Measurements from ENCODE around the gene CELA3B. TPM values are rescaled to one million over a fixed set of nuclear protein-coding genes. Genes with fewer than 3 reads are reported as not detected.

The CELA3B gene
- total RNA-seq, 3 donors from 2014 or later (not counting 1 experiment from before 2014, with no cell fraction given) = not detected

GRCh38 chr1:21944733-21945073 is 32.1 kb upstream of the CELA3B start:
- no peak overlapping the region for H3K27ac Mint-ChIP-seq
- H3K9me3 ChIP-seq (ENCODE audit: control insufficient read depth, insufficient read depth, low read length) = no peaks in the 10 kb centered on the region
- WGBS (ENCODE audit: insufficient coverage) = 50% methylated on average over 3 of the region's 3 CpGs
- intact Hi-C loops (cut with micrococcal nuclease) = loop anchor here (10.0 kb wide), 1 partner anchor 60 kb away; no protein-coding TSS in a partner anchor
- H3K4me3 ChIP-seq (ENCODE audit: low read length) = no peak overlapping the region
- no peak for ATAC-seq
- DNase-seq = no peak
- H3K9me3 Mint-ChIP-seq = no peaks in the 10 kb centered on the region
- no peaks in the 10 kb centered on the region for H3K4me1 Mint-ChIP-seq
- no peak overlapping the region for H3K4me3 Mint-ChIP-seq
- TF ChIP-seq CTCF (IDR thresholded peaks at IDR 0.05) = no peak
- no peaks in the 10 kb centered on the region for H3K36me3 ChIP-seq (ENCODE audit: control insufficient read depth, insufficient read depth, low read length)
- H3K4me1 ChIP-seq (ENCODE audit: control insufficient read depth, insufficient read depth, low read length) = no peaks in the 10 kb centered on the region
- no peak overlapping the region for H3K27ac ChIP-seq (ENCODE audit: low read length)
- H3K27me3 ChIP-seq (ENCODE audit: control insufficient read depth, insufficient read depth, low read length) = no peaks in the 10 kb centered on the region
- peaks cover 0 to 3% of the 10 kb centered on the region in 2 donors for H3K27me3 Mint-ChIP-seq (ENCODE audit: low read depth in 2 of 2)
- H3K36me3 Mint-ChIP-seq = no peaks in the 10 kb centered on the region

DNA sequence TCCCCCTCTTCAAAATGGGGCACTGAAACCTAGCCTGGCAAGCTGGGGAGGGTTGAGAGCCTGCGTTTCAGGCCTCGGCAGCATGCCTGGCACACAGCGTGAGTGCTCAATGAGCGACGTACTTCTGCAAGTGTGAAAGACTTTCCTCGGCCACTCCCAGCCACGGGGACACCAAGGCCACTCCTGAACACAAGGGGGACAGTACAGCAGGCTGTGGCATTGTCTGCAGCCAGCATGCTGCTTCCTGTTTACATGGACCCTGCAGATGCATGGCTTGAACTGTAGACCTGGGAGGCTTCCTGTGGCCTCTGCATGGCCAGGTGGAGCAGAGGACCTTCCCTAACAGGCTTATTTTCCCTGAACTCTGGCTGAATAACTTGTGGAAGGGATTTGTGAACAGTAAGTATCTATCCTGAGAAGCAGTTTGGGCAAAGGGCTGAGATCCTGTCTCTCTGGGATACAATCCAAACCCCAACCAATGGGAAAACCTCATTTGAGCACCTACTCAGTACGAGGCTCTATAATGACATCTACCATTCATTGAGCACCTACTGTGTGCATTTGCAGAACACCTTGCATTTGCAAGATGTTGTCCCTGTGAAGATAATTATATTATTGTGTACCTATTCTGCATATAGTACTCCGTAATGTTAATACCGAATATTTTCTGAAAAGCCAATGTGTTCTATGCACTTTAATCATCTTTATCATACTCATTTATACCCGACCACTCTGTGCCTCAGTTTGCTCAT is 29.8 kb upstream of the CELA3B start:
- Histone ChIP-seq H3K27me3 (ENCODE audit: control insufficient read depth, insufficient read depth, low read length) (no peaks in the 10 kb centered on the region), H3K4me1 (ENCODE audit: control insufficient read depth, insufficient read depth, low read length) (no peaks in the 10 kb centered on the region), H3K9me3 (ENCODE audit: control insufficient read depth, insufficient read depth, low read length) (no peaks in the 10 kb centered on the region), H3K36me3 (ENCODE audit: control insufficient read depth, insufficient read depth, low read length) (no peaks in the 10 kb centered on the region), H3K4me3 (ENCODE audit: low read length) (no peak overlapping the region), H3K27ac (ENCODE audit: low read length) (no peak overlapping the region)
- no peaks in the 10 kb centered on the region for H3K36me3 Mint-ChIP-seq
- H3K4me1 Mint-ChIP-seq = no peaks in the 10 kb centered on the region
- no peak for DNase-seq
- intact Hi-C loops (cut with micrococcal nuclease) = loop anchor here (10.0 kb wide), 1 partner anchor 62 kb away; no protein-coding TSS in a partner anchor
- no peaks in the 10 kb centered on the region for H3K9me3 Mint-ChIP-seq
- no peak for ATAC-seq
- no peak overlapping the region for H3K27ac Mint-ChIP-seq
- H3K4me3 Mint-ChIP-seq = no peak overlapping the region
- WGBS (ENCODE audit: insufficient coverage) = 81% methylated on average over 11 of the region's 11 CpGs
- no peaks in the 10 kb centered on the region for H3K27me3 Mint-ChIP-seq (ENCODE audit: low read depth in 2 of 2)
- no peak for TF ChIP-seq CTCF (IDR thresholded peaks at IDR 0.05)

DNA sequence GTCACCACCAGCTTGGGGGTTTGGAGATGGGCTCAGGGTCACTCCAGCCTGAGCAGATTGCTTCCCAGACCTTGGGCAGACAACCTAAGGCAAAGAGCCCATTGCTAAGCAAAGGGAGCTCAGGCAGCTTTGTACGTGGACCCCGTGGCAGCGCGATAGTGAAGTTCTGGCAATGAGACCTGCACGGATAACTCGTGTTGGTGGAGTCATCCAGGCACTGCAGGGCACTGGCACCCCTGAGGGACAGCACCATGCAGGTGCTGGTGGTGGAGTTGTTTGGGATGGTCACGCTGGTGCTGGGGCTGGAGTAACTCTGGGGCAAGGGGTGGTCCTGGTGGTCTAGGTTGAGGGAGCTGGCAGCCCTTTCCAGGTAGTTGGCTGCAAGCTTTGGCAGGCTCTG is 26.1 kb upstream of the CELA3B start:
- Mint-ChIP-seq H3K27me3 (ENCODE audit: low read depth in 2 of 2) (no peaks in the 10 kb centered on the region), H3K36me3 (no peaks in the 10 kb centered on the region), H3K4me1 (no peaks in the 10 kb centered on the region), H3K4me3 (no peak overlapping the region), H3K27ac (no peak overlapping the region), H3K9me3 (no peaks in the 10 kb centered on the region)
- Histone ChIP-seq H3K36me3 (ENCODE audit: control insufficient read depth, insufficient read depth, low read length) (no peaks in the 10 kb centered on the region), H3K4me1 (ENCODE audit: control insufficient read depth, insufficient read depth, low read length) (no peaks in the 10 kb centered on the region), H3K4me3 (ENCODE audit: low read length) (no peak overlapping the region), H3K9me3 (ENCODE audit: control insufficient read depth, insufficient read depth, low read length) (no peaks in the 10 kb centered on the region), H3K27me3 (ENCODE audit: control insufficient read depth, insufficient read depth, low read length) (no peaks in the 10 kb centered on the region), H3K27ac (ENCODE audit: low read length) (no peak overlapping the region)
- WGBS (ENCODE audit: insufficient coverage) = 92% methylated on average over 7 of the region's 7 CpGs
- DNase-seq = no peak
- no peak for TF ChIP-seq CTCF (IDR thresholded peaks at IDR 0.05)
- intact Hi-C loops (cut with micrococcal nuclease) = no loop called here
- no peak for ATAC-seq
